GM12878 (cell line): ENCODE measurements around the gene MARF1. TPM values are rescaled to one million over a fixed set of nuclear protein-coding genes. Genes with fewer than 3 reads are reported as not detected.

Source experiments
- CHD4 ChIP-seq: fragments of 200-600 bp; sonication (generic); IDR thresholded peaks from 2 replicates; pipeline ENCODE4 v1.6.1; 2016; ENCODE audit warnings: mild to moderate bottlenecking
- CTCF ChIP-seq, 3 experiments: IDR thresholded peaks in 2 of 3; conservative IDR thresholded peaks in 1 of 3; 2 replicates each; pipeline ENCODE4 v1.5.1; 2011; ENCODE audit warnings: low read depth in 3 of 3, low read length in 3 of 3, mild to moderate bottlenecking in 3 of 3, control low read depth in 2 of 3, moderate library complexity in 2 of 3, inconsistent platforms in 1 of 3, mixed read lengths in 1 of 3; ENCODE audit not compliant: control insufficient read depth in 2 of 3, insufficient read depth in 1 of 3; ENCODE audit errors: extremely low read depth in 1 of 3
- CUX1 ChIP-seq: IDR thresholded peaks from 2 replicates; pipeline ENCODE4 v1.6.1; 2012; ENCODE audit warnings: improper control_type of control experiment, low read depth, low read length; ENCODE audit not compliant: insufficient replicate concordance
- E4F1 ChIP-seq: fragments of 450-650 bp; IDR thresholded peaks from 2 replicates; pipeline ENCODE4 v1.6.1; 2018; ENCODE audit warnings: borderline replicate concordance, mild to moderate bottlenecking; ENCODE audit not compliant: partially characterized antibody
- FOS ChIP-seq: IDR thresholded peaks from 3 replicates; pipeline ENCODE4 v1.6.1; 2011; ENCODE audit warnings: borderline replicate concordance; ENCODE audit not compliant: insufficient read length; ENCODE audit errors: extremely low read depth
- MTA2 ChIP-seq: fragments of 450-650 bp; IDR thresholded peaks from 2 replicates; pipeline ENCODE4 v1.6.1; 2016; ENCODE audit warnings: low read depth, mild to moderate bottlenecking, moderate library complexity
- NBN ChIP-seq: fragments of 450-650 bp; IDR thresholded peaks from 2 replicates; pipeline ENCODE4 v1.6.1; 2016
- PRDM15 ChIP-seq: fragments of 450-650 bp; formaldehyde crosslinking; IDR thresholded peaks from 2 replicates; pipeline ENCODE4 v1.4.0; 2020; ENCODE audit warnings: mild to moderate bottlenecking, moderate library complexity
- STAT1 ChIP-seq: fragments of 450-650 bp; conservative IDR thresholded peaks from 2 replicates; pipeline ENCODE4 v1.6.1; 2014; ENCODE audit warnings: antibody characterized with exemption, mild to moderate bottlenecking
- WRNIP1 ChIP-seq: IDR thresholded peaks from 2 replicates; pipeline ENCODE4 v1.6.1; 2011; ENCODE audit warnings: low read depth, low read length, improper control_type of control experiment, borderline replicate concordance
- ZBTB40 ChIP-seq: fragments of 450-650 bp; IDR thresholded peaks from 2 replicates; pipeline ENCODE4 v1.6.1; 2016; ENCODE audit warnings: mild to moderate bottlenecking, moderate library complexity, borderline replicate concordance
- polyA plus RNA-seq, 11 experiments: library from polyadenylated mRNA; depleted of rRNA in 4 of 11; unstranded in 6 of 11; stranded (reverse) in 5 of 11; fragments of >200 nt; fragmentation: Nextera tagmentation in 4 of 11; fragmentation: Illumina TruSeq in 1 of 11; extraction: Ambion mirVana in 4 of 11; extraction: Trizol in 1 of 11; gene quantifications; 1 replicate in 1 of 11; 2 replicates in 10 of 11; pipeline versions ENCODE4 v1.2.1 to v1.2.3, GENCODE V29; 2011 to 2016; ENCODE audit warnings: inconsistent platforms in 2 of 11, missing spikeins in 2 of 11, low read depth in 1 of 11
- total RNA-seq, 4 experiments: library from RNA; depleted of rRNA in 3 of 4; stranded (reverse); fragments of >200 nt in 3 of 4; fragmentation: Illumina TruSeq in 1 of 4; extraction: Trizol in 1 of 4; gene quantifications; 2 replicates each; pipeline versions ENCODE4 v1.2.1 to v1.2.3, GENCODE V29; 2013 to 2021

MARF1 gene
- total and polyA plus RNA-seq, 10 of the 15 experiments (the other 5 are each of a cell fraction or from before 2014, with no cell fraction given): 4.5 to 40.1 (median 14.0) TPM

- TF ChIP-seq CUX1 (no peak), CHD4 (no peak), ZBTB40 (0 out of 2 replicates have a peak, but pooled peaks have one; percentile 20), MTA2 (peak; percentile 57), PRDM15 (CRISPR knock-in tag) (no peak), WRNIP1 (no peak), FOS (no peak), E4F1 (no peak), NBN (no peak), CTCF (IDR thresholded peaks at IDR 0.05 in 2 of 3, conservative IDR thresholded peaks at IDR 0.05 in 1 of 3; ENCODE audit: control insufficient read depth in 2 of 3, extremely low read depth in 1 of 3, insufficient read depth in 1 of 3, low read depth in 3 of 3, low read length in 3 of 3) (no peak), STAT1 (no peak)
Observed at GRCh38 chr16:15636392-15636873, 6.5 kb downstream of the MARF1 start (continued).
